H1 (cell line): ENCODE results near the gene HADHA. TPM values are rescaled to one million over a fixed set of nuclear protein-coding genes. Genes with fewer than 3 reads are reported as not detected.

Experiments used
- E2F6 ChIP-seq: IDR thresholded peaks from 2 replicates; pipeline ENCODE4 v1.6.1; 2012; ENCODE audit warnings: inconsistent platforms
- polyA plus RNA-seq, 7 experiments: library from polyadenylated mRNA; depleted of rRNA in 3 of 7; stranded (reverse) in 5 of 7; unstranded in 2 of 7; fragments of >200 nt in 5 of 7; fragments of 200-250 nt in 2 of 7; gene quantifications; 1 replicate in 5 of 7; 2 replicates in 1 of 7; 4 replicates in 1 of 7; pipeline versions ENCODE4 v1.2.1 to v1.2.3, GENCODE V29; 2011 to 2013; ENCODE audit warnings: missing spikeins in 2 of 7, mixed read lengths in 2 of 7
- total RNA-seq: library from RNA; stranded (reverse); fragmentation: NEBNext Ultra II Directional; extraction: Animal tissue kit (Norgen Biotek cat#: 25700); gene quantifications from 2 replicates; pipeline ENCODE4 v1.2.1, GENCODE V29; 2021

Gene HADHA
- total and polyA plus RNA-seq, 2 of the 8 experiments (the other 6 are each of a cell fraction or from before 2014, with no cell fraction given), result 64.6 to 131 TPM

GRCh38 chr2:26255759-26256384, 11.4 kb upstream of the HADHA start (continued):
- no peak for TF ChIP-seq E2F6
